Esophagus squamous epithelium (tissue), 4 donors: ENCODE results near the gene ARHGDIB.

Source experiments
- CTCF ChIP-seq, 6 experiments: fragments of 450-650 bp in 4 of 6; fragments of 200-600 bp in 2 of 6; sonication (generic) in 2 of 6; IDR thresholded peaks; one replicate each; pipeline ENCODE4 v1.5.1; 2016 to 2019; ENCODE audit warnings: antibody characterized with exemption in 6 of 6, mild to moderate bottlenecking in 4 of 6, moderate library complexity in 4 of 6
- POLR2A ChIP-seq, 4 donors: fragments of 450-650 bp; IDR thresholded peaks; one replicate each; pipeline ENCODE4 v1.6.1; 2017; ENCODE audit warnings: antibody characterized with exemption in 4 of 4, mild to moderate bottlenecking in 4 of 4, moderate library complexity in 3 of 4

GRCh38 chr12:14997998-14998397 lies 36.6 kb upstream of the ARHGDIB start:
- TF ChIP-seq CTCF (IDR thresholded peaks at IDR 0.05) (no peak), POLR2A (IDR thresholded peaks at IDR 0.05) (no peak)
